ENCODE results near the gene MMP10. TPM values are rescaled to one million over a fixed set of nuclear protein-coding genes. Genes with fewer than 3 reads are reported as not detected.

The MMP10 gene
- total and polyA plus RNA-seq, 2 experiments from 2014 or later: 0.10 TPM; not detected in 1

- no peaks in the 10 kb centered on the region; the same call in 2 of the 3 replicates for H3K9me3 Mint-ChIP-seq
- Histone ChIP-seq H3F3A (replicated peaks; ENCODE audit: low read depth) (no peaks in the 10 kb centered on the region), H3K4me1 (ENCODE audit: insufficient read depth) (no peaks in the 10 kb centered on the region; the same call in 1 of the 2 replicates), H2AFZ (no peak overlapping the region), H3K27me3 (ENCODE audit: insufficient read depth) (no peaks in the 10 kb centered on the region), H4K20me1 (replicated peaks; ENCODE audit: insufficient read depth) (no peaks in the 10 kb centered on the region), H3K36me3 (ENCODE audit: insufficient read depth) (no peaks in the 10 kb centered on the region), H3K9me2 (ENCODE audit: insufficient read depth) (peaks cover 8% of the 10 kb centered on the region), H3K79me2 (replicated peaks; ENCODE audit: insufficient read depth) (no peaks in the 10 kb centered on the region), H3K27ac (ENCODE audit: low read depth) (no peak overlapping the region), H3K4me3 (no peak overlapping the region), H3K4me2 (no peak overlapping the region)
- no peak for DNase-seq (ENCODE audit: low spot score)
- no peak overlapping the region for H3K4me3 Mint-ChIP-seq
- ATAC-seq: no peak
- H3K27ac Mint-ChIP-seq: no peak overlapping the region
- no peaks in the 10 kb centered on the region for H3K36me3 Mint-ChIP-seq (ENCODE audit: low read depth)
- TF ChIP-seq STAT1 (IDR thresholded peaks at IDR 0.05; ENCODE audit: unreplicated experiment) (no peak), CTCF (conservative IDR thresholded peaks at IDR 0.05; ENCODE audit: low read depth in 2 of 2) (no peak), ZNF462 (CRISPR knock-in tag; IDR thresholded peaks at IDR 0.05) (no peak), EZH2phosphoT487 (IDR thresholded peaks at IDR 0.05; ENCODE audit: unreplicated experiment) (no peak), NANOG (IDR thresholded peaks at IDR 0.05; ENCODE audit: borderline replicate concordance) (no peak), ZNF331 (CRISPR knock-in tag; IDR thresholded peaks at IDR 0.05; ENCODE audit: low read depth) (no peak), JUNB (IDR thresholded peaks at IDR 0.05; ENCODE audit: unreplicated experiment) (no peak), ZNF114 (CRISPR knock-in tag; IDR thresholded peaks at IDR 0.05) (no peak), EZH2 (IDR thresholded peaks at IDR 0.05; ENCODE audit: low read depth, unreplicated experiment) (no peak), REST (IDR thresholded peaks at IDR 0.05; ENCODE audit: unreplicated experiment) (no peak), CREB1 (CRISPR knock-in tag; IDR thresholded peaks at IDR 0.05; ENCODE audit: low read depth) (no peak), ETS1 (IDR thresholded peaks at IDR 0.05) (no peak)
- H3K27me3 Mint-ChIP-seq (ENCODE audit: insufficient read depth, low read depth, poor library complexity): peaks cover 2% of the 10 kb centered on the region
- H3K4me1 Mint-ChIP-seq: peaks cover 4% of the 10 kb centered on the region; the same call in 2 of the 3 replicates
Measured at GRCh38 chr11:102767800-102768199, 12.6 kb downstream of the MMP10 start.

Data from GM23338 (cell line).